GM23338 (cell line): Measurements from ENCODE around the gene CORO7.

Experiments
- CREB1 ChIP-seq: fragments of 250-450 bp; sonication (Bioruptor Pico); IDR thresholded peaks from 2 replicates; pipeline ENCODE4 v1.5.0; 2020; ENCODE audit warnings: low read depth, mild to moderate bottlenecking, moderate library complexity
- EZH2 ChIP-seq: fragments of 200-600 bp; sonication (generic); IDR thresholded peaks from one replicate; pipeline ENCODE4 v1.8.0; 2017; ENCODE audit warnings: antibody characterized with exemption, mild to moderate bottlenecking, low read depth; ENCODE audit not compliant: unreplicated experiment
- EZH2phosphoT487 ChIP-seq: fragments of 200-600 bp; sonication (generic); IDR thresholded peaks from one replicate; pipeline ENCODE4 v1.8.1; 2018; ENCODE audit warnings: antibody characterized with exemption; ENCODE audit not compliant: unreplicated experiment
- JUNB ChIP-seq: IDR thresholded peaks from one replicate; pipeline ENCODE4 v1.6.1; 2016; ENCODE audit warnings: antibody characterized with exemption; ENCODE audit not compliant: unreplicated experiment
- NANOG ChIP-seq: IDR thresholded peaks from 2 replicates; pipeline ENCODE4 v1.6.1; 2016; ENCODE audit warnings: antibody characterized with exemption, borderline replicate concordance
- POLR2AphosphoS5 ChIP-seq: IDR thresholded peaks from 2 replicates; pipeline ENCODE4 v1.6.1; 2016; ENCODE audit warnings: antibody characterized with exemption, low read depth
- STAT1 ChIP-seq: IDR thresholded peaks from one replicate; pipeline ENCODE4 v1.6.1; 2016; ENCODE audit warnings: antibody characterized with exemption; ENCODE audit not compliant: unreplicated experiment
- ZNF114 ChIP-seq: fragments of 250-450 bp; sonication (Bioruptor Pico); IDR thresholded peaks from 2 replicates; pipeline ENCODE4 v1.5.0; 2020; ENCODE audit warnings: mild to moderate bottlenecking, moderate library complexity
- ZNF331 ChIP-seq: fragments of 250-450 bp; sonication (Bioruptor Pico); IDR thresholded peaks from 2 replicates; pipeline ENCODE4 v1.5.0; 2020; ENCODE audit warnings: low read depth, mild to moderate bottlenecking, moderate library complexity
- TF ChIP-seq, protein P1 (sequence below), 2 experiments: fragments of 200-600 bp in 1 of 2; sonication (generic) in 1 of 2; conservative IDR thresholded peaks; 2 replicates each; pipeline versions ENCODE4 v1.5.1 to v1.6.1; 2016 to 2017; ENCODE audit warnings: antibody characterized with exemption in 2 of 2, low read depth in 2 of 2, mild to moderate bottlenecking in 2 of 2, moderate library complexity in 1 of 2
- TF ChIP-seq, protein P2 (sequence below): IDR thresholded peaks from one replicate; pipeline ENCODE4 v1.6.1; 2018; ENCODE audit warnings: antibody characterized with exemption; ENCODE audit not compliant: unreplicated experiment
- TF ChIP-seq, protein P3 (sequence below): IDR thresholded peaks from 2 replicates; pipeline ENCODE4 v1.6.1; 2016; ENCODE audit warnings: antibody characterized with exemption
- TF ChIP-seq, protein P4 (sequence below): fragments of 250-450 bp; sonication (Bioruptor Pico); IDR thresholded peaks from 2 replicates; pipeline ENCODE4 v1.5.0; 2020; ENCODE audit warnings: mild to moderate bottlenecking, moderate library complexity

DNA sequence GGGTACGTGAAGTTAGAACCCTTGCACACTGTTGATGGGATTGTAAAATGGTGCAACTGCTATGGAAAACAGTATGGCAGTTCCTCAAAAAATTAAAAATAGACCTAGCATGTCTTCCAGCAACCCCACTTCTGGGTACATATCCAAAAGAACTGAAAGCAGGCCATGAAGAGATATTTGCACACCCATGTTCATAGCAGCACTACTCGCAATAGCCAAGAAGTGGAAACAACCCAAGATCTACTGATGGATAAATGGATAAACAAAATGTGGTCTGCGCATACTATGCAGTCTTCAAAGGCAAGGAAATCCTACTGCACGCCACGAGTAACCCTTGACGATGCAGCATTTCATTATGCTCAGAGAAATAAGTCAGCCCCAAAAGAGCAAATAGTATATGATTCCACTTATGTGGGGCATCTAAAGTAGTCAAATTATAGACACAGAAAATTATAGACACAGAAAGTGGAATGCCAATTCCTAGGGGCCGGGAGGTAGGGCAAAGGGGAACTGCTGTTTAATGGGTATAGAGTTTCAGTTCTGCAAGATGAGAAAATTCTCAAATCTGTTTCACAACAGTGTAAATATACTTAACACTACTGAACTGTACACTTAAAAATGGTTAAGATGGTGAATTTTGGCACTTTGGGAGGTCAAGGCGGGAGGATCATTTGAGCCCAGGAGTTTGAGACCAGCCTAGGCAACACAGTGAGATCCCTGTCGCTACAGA lies 17.2 kb downstream of the CORO7 start:
- no peak for TF ChIP-seq POLR2AphosphoS5
- TF ChIP-seq, protein P1, sequence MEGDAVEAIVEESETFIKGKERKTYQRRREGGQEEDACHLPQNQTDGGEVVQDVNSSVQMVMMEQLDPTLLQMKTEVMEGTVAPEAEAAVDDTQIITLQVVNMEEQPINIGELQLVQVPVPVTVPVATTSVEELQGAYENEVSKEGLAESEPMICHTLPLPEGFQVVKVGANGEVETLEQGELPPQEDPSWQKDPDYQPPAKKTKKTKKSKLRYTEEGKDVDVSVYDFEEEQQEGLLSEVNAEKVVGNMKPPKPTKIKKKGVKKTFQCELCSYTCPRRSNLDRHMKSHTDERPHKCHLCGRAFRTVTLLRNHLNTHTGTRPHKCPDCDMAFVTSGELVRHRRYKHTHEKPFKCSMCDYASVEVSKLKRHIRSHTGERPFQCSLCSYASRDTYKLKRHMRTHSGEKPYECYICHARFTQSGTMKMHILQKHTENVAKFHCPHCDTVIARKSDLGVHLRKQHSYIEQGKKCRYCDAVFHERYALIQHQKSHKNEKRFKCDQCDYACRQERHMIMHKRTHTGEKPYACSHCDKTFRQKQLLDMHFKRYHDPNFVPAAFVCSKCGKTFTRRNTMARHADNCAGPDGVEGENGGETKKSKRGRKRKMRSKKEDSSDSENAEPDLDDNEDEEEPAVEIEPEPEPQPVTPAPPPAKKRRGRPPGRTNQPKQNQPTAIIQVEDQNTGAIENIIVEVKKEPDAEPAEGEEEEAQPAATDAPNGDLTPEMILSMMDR (conservative IDR thresholded peaks at IDR 0.05; ENCODE audit: low read depth in 2 of 2), result no peak
- no peak for TF ChIP-seq CREB1 (CRISPR knock-in tag)
- no peak for TF ChIP-seq EZH2
- no peak for TF ChIP-seq EZH2phosphoT487
- no peak for TF ChIP-seq NANOG
- no peak for TF ChIP-seq JUNB
- TF ChIP-seq, protein P2, sequence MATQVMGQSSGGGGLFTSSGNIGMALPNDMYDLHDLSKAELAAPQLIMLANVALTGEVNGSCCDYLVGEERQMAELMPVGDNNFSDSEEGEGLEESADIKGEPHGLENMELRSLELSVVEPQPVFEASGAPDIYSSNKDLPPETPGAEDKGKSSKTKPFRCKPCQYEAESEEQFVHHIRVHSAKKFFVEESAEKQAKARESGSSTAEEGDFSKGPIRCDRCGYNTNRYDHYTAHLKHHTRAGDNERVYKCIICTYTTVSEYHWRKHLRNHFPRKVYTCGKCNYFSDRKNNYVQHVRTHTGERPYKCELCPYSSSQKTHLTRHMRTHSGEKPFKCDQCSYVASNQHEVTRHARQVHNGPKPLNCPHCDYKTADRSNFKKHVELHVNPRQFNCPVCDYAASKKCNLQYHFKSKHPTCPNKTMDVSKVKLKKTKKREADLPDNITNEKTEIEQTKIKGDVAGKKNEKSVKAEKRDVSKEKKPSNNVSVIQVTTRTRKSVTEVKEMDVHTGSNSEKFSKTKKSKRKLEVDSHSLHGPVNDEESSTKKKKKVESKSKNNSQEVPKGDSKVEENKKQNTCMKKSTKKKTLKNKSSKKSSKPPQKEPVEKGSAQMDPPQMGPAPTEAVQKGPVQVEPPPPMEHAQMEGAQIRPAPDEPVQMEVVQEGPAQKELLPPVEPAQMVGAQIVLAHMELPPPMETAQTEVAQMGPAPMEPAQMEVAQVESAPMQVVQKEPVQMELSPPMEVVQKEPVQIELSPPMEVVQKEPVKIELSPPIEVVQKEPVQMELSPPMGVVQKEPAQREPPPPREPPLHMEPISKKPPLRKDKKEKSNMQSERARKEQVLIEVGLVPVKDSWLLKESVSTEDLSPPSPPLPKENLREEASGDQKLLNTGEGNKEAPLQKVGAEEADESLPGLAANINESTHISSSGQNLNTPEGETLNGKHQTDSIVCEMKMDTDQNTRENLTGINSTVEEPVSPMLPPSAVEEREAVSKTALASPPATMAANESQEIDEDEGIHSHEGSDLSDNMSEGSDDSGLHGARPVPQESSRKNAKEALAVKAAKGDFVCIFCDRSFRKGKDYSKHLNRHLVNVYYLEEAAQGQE, result no peak
- TF ChIP-seq STAT1, result no peak
- TF ChIP-seq, protein P3, sequence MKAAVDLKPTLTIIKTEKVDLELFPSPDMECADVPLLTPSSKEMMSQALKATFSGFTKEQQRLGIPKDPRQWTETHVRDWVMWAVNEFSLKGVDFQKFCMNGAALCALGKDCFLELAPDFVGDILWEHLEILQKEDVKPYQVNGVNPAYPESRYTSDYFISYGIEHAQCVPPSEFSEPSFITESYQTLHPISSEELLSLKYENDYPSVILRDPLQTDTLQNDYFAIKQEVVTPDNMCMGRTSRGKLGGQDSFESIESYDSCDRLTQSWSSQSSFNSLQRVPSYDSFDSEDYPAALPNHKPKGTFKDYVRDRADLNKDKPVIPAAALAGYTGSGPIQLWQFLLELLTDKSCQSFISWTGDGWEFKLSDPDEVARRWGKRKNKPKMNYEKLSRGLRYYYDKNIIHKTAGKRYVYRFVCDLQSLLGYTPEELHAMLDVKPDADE, result no peak
- no peak for TF ChIP-seq ZNF331
- TF ChIP-seq ZNF114 (CRISPR knock-in tag), result no peak
- TF ChIP-seq, protein P4, sequence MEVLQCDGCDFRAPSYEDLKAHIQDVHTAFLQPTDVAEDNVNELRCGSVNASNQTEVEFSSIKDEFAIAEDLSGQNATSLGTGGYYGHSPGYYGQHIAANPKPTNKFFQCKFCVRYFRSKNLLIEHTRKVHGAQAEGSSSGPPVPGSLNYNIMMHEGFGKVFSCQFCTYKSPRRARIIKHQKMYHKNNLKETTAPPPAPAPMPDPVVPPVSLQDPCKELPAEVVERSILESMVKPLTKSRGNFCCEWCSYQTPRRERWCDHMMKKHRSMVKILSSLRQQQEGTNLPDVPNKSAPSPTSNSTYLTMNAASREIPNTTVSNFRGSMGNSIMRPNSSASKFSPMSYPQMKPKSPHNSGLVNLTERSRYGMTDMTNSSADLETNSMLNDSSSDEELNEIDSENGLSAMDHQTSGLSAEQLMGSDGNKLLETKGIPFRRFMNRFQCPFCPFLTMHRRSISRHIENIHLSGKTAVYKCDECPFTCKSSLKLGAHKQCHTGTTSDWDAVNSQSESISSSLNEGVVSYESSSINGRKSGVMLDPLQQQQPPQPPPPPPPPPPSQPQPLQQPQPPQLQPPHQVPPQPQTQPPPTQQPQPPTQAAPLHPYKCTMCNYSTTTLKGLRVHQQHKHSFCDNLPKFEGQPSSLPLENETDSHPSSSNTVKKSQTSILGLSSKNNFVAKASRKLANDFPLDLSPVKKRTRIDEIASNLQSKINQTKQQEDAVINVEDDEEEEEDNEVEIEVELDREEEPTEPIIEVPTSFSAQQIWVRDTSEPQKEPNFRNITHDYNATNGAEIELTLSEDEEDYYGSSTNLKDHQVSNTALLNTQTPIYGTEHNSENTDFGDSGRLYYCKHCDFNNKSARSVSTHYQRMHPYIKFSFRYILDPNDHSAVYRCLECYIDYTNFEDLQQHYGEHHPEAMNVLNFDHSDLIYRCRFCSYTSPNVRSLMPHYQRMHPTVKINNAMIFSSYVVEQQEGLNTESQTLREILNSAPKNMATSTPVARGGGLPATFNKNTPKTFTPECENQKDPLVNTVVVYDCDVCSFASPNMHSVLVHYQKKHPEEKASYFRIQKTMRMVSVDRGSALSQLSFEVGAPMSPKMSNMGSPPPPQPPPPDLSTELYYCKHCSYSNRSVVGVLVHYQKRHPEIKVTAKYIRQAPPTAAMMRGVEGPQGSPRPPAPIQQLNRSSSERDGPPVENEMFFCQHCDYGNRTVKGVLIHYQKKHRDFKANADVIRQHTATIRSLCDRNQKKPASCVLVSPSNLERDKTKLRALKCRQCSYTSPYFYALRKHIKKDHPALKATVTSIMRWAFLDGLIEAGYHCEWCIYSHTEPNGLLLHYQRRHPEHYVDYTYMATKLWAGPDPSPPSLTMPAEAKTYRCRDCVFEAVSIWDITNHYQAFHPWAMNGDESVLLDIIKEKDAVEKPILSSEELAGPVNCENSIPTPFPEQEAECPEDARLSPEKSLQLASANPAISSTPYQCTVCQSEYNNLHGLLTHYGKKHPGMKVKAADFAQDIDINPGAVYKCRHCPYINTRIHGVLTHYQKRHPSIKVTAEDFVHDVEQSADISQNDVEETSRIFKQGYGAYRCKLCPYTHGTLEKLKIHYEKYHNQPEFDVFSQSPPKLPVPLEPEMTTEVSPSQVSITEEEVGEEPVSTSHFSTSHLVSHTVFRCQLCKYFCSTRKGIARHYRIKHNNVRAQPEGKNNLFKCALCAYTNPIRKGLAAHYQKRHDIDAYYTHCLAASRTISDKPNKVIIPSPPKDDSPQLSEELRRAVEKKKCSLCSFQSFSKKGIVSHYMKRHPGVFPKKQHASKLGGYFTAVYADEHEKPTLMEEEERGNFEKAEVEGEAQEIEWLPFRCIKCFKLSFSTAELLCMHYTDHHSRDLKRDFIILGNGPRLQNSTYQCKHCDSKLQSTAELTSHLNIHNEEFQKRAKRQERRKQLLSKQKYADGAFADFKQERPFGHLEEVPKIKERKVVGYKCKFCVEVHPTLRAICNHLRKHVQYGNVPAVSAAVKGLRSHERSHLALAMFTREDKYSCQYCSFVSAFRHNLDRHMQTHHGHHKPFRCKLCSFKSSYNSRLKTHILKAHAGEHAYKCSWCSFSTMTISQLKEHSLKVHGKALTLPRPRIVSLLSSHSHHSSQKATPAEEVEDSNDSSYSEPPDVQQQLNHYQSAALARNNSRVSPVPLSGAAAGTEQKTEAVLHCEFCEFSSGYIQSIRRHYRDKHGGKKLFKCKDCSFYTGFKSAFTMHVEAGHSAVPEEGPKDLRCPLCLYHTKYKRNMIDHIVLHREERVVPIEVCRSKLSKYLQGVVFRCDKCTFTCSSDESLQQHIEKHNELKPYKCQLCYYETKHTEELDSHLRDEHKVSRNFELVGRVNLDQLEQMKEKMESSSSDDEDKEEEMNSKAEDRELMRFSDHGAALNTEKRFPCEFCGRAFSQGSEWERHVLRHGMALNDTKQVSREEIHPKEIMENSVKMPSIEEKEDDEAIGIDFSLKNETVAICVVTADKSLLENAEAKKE, result no peak
